GM18499 (cell line): Measurements from ENCODE around the gene RNASE13.
"Not testable (repeated sequence)": the region's sequence is repeated elsewhere in the genome, so short reads cannot be mapped to it uniquely, and the experiment has no call there.

Experiments
- ATAC-seq: cut with Tn5 transposase; IDR thresholded peaks from one replicate; pipeline ENCODE4 v1.9.1; 2021; ENCODE audit warnings: moderate number of reproducible peaks; ENCODE audit not compliant: insufficient read depth, unreplicated experiment

RNASE13 gene

GRCh38 chr14:21043387-21043973, 8.9 kb upstream of the RNASE13 start:
- ATAC-seq: no peak

GRCh38 chr14:21042918-21043317, 8.3 kb upstream of the RNASE13 start:
- no peak for ATAC-seq

- no peak for ATAC-seq
Observed at GRCh38 chr14:21041676-21042433, 7.2 kb upstream of the RNASE13 start, which contains the start of gene RNASE7. RNASE7 (plus strand) TSS chr14:21042362; CDS start chr14:21042993, 631 bp downstream.

GRCh38 chr14:21040941-21041340, 6.3 kb upstream of the RNASE13 start:
- not testable (repeated sequence) for ATAC-seq

- no peak for ATAC-seq
Observed at GRCh38 chr14:21040370-21040925, 5.8 kb upstream of the RNASE13 start.

GRCh38 chr14:21039585-21040369, 5.2 kb upstream of the RNASE13 start:
- ATAC-seq: no peak

- no peak for ATAC-seq
Observed at GRCh38 chr14:21038441-21039422, 4.1 kb upstream of the RNASE13 start.

- no peak for ATAC-seq
Observed at GRCh38 chr14:21037156-21037555, 2.5 kb upstream of the RNASE13 start.

GRCh38 chr14:21036751-21037150, 2.1 kb upstream of the RNASE13 start:
- no peak for ATAC-seq

GRCh38 chr14:21033133-21033698, 1.4 kb downstream of the RNASE13 start:
- ATAC-seq: no peak

GRCh38 chr14:21032326-21033132, 2.1 kb downstream of the RNASE13 start:
- no peak for ATAC-seq

- no peak for ATAC-seq
Observed at GRCh38 chr14:21030531-21030930, 4.1 kb downstream of the RNASE13 start.

- no peak for ATAC-seq
Observed at GRCh38 chr14:21029917-21030316, 4.7 kb downstream of the RNASE13 start, which contains the start of gene TPPP2. TPPP2 (plus strand) TSS chr14:21030217; CDS start chr14:21030582, 365 bp downstream.

GRCh38 chr14:21026988-21027315, 7.7 kb downstream of the RNASE13 start:
- ATAC-seq: no peak

- no peak for ATAC-seq
Observed at GRCh38 chr14:21026274-21026987, 8.2 kb downstream of the RNASE13 start.

- ATAC-seq: no peak
Observed at GRCh38 chr14:21025371-21026273, 9.0 kb downstream of the RNASE13 start.
